DND-41 (cell line): Measurements from ENCODE around the gene CYP21A2.

ENCODE experiments used
- ATAC-seq: fragments of 200-7000 bp; cut with Tn5 transposase; 3 replicates; pipeline ENCODE4 v1.9.1; 2021; ENCODE audit warnings: low read depth; ENCODE audit not compliant: insufficient read depth
- DNase-seq: peaks from one replicate; pipeline ENCODE4 v3.0.0-alpha.2; 2020
- H2AFZ ChIP-seq: 2 replicates; pipeline ENCODE4 v1.6.0; 2012; ENCODE audit warnings: low read depth, low read length
- H3K27ac ChIP-seq: 2 replicates; pipeline ENCODE4 v1.5.1; 2012; ENCODE audit warnings: low read length, inconsistent platforms
- H3K27me3 ChIP-seq: fragments of 200-600 bp; sonication (generic); 2 replicates; pipeline ENCODE4 v1.6.0; 2012; ENCODE audit warnings: low read length, mild to moderate bottlenecking, inconsistent platforms; ENCODE audit not compliant: insufficient read depth, poor library complexity
- H3K36me3 ChIP-seq: 2 replicates; pipeline ENCODE4 v1.5.1; 2012; ENCODE audit warnings: low read length, inconsistent platforms; ENCODE audit not compliant: insufficient read depth
- H3K4me1 ChIP-seq: 2 replicates; pipeline ENCODE4 v1.5.1; 2012; ENCODE audit warnings: mild to moderate bottlenecking, low read length; ENCODE audit not compliant: insufficient read depth
- H3K4me2 ChIP-seq: 2 replicates; pipeline ENCODE4 v1.6.0; 2012; ENCODE audit warnings: mild to moderate bottlenecking, moderate library complexity, low read length, inconsistent platforms; ENCODE audit not compliant: insufficient read depth
- H3K4me3 ChIP-seq, 2 experiments: fragments of 200-600 bp in 1 of 2; shearing (Covaris generic) in 1 of 2; 2 replicates each; pipeline ENCODE4 v1.5.1; 2012 to 2016; ENCODE audit warnings: inconsistent platforms in 2 of 2, low read length in 2 of 2, mild to moderate bottlenecking in 2 of 2, low read depth in 1 of 2, moderate library complexity in 1 of 2
- H3K79me2 ChIP-seq: 2 replicates; pipeline ENCODE4 v1.6.0; 2012; ENCODE audit warnings: low read length, inconsistent platforms; ENCODE audit not compliant: insufficient read depth
- H3K9ac ChIP-seq: 2 replicates; pipeline ENCODE4 v1.6.0; 2012; ENCODE audit warnings: low read depth, mild to moderate bottlenecking, inconsistent platforms, low read length, moderate library complexity
- H3K9me3 ChIP-seq: 2 replicates; pipeline ENCODE4 v1.5.1; 2012; ENCODE audit warnings: low read length, moderate library complexity, mild to moderate bottlenecking, inconsistent platforms; ENCODE audit not compliant: insufficient read depth, severe bottlenecking
- H4K20me1 ChIP-seq: 2 replicates; pipeline ENCODE4 v1.6.0; 2012; ENCODE audit warnings: low read length; ENCODE audit not compliant: insufficient read depth
- EZH2 ChIP-seq: IDR thresholded peaks from 3 replicates; pipeline ENCODE4 v1.6.1; 2012; ENCODE audit warnings: borderline replicate concordance, low read depth, mild to moderate bottlenecking, moderate library complexity, low read length, inconsistent platforms; ENCODE audit not compliant: severe bottlenecking
- TF ChIP-seq, protein P1 (sequence below): IDR thresholded peaks from 2 replicates; pipeline ENCODE4 v1.5.1; 2012; ENCODE audit warnings: borderline replicate concordance, low read length, moderate library complexity, mild to moderate bottlenecking; ENCODE audit not compliant: poor library complexity, severe bottlenecking; ENCODE audit errors: extremely low read depth

The CYP21A2 gene

DNA sequence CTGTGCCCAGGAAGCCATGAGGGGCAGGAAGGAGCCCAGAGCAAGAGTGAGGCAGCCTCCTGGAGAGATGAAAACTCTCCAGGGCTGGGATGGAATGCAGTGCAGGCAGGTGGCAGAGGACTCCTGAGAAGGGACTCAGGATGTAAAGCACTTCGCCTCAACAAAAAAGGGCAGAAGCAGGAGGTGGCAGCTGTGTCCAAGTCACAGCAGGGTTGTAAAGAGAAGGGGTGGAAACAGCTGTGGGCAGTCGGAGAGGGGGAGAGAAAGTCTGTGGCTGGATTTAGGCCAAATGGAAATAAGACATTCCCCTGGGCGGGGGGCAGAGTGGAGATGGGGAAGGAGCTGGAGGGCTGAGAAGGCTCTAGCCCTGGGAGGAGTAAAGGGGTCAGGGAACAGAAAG, 34.9 kb downstream of the CYP21A2 start:
- Histone ChIP-seq H3K4me2 (no peak overlapping the region), H3K79me2 (no peaks in the 10 kb centered on the region), H3K27ac (no peak overlapping the region), H3K9ac (no peak overlapping the region), H3K4me3 (no peak overlapping the region), H3K4me1 (no peaks in the 10 kb centered on the region), H3K27me3 (peaks cover 12% of the 10 kb centered on the region), H4K20me1 (no peaks in the 10 kb centered on the region), H2AFZ (no peak overlapping the region), H3K9me3 (no peaks in the 10 kb centered on the region), H3K36me3 (no peaks in the 10 kb centered on the region)
- no peak for TF ChIP-seq EZH2
- TF ChIP-seq, protein P1, sequence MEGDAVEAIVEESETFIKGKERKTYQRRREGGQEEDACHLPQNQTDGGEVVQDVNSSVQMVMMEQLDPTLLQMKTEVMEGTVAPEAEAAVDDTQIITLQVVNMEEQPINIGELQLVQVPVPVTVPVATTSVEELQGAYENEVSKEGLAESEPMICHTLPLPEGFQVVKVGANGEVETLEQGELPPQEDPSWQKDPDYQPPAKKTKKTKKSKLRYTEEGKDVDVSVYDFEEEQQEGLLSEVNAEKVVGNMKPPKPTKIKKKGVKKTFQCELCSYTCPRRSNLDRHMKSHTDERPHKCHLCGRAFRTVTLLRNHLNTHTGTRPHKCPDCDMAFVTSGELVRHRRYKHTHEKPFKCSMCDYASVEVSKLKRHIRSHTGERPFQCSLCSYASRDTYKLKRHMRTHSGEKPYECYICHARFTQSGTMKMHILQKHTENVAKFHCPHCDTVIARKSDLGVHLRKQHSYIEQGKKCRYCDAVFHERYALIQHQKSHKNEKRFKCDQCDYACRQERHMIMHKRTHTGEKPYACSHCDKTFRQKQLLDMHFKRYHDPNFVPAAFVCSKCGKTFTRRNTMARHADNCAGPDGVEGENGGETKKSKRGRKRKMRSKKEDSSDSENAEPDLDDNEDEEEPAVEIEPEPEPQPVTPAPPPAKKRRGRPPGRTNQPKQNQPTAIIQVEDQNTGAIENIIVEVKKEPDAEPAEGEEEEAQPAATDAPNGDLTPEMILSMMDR = no peak
- DNase-seq (no peak), ATAC-seq (no peak)

DNA sequence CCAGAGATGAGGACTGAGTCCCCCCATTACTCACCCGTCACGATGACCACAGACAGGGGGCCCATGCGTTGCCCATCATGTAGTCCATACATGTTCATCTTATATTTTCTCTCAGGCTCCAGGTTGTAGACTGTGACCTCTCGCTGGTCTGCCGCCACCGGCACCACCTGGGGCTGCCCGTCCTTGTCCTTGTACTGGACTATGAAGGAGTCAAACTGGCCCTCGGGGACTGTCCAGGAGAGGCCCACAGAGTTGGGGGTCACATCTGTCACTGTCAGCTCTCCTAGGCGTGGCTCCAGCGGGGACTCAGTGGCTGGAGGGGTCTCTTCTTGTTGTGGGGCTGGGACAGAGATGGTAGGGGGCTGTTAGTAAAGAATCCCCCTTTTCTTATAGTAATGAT, 35.4 kb downstream of the CYP21A2 start:
- no peak for TF ChIP-seq EZH2
- TF ChIP-seq, protein P1 = no peak
- no peak overlapping the region for H3K9ac ChIP-seq

DNA sequence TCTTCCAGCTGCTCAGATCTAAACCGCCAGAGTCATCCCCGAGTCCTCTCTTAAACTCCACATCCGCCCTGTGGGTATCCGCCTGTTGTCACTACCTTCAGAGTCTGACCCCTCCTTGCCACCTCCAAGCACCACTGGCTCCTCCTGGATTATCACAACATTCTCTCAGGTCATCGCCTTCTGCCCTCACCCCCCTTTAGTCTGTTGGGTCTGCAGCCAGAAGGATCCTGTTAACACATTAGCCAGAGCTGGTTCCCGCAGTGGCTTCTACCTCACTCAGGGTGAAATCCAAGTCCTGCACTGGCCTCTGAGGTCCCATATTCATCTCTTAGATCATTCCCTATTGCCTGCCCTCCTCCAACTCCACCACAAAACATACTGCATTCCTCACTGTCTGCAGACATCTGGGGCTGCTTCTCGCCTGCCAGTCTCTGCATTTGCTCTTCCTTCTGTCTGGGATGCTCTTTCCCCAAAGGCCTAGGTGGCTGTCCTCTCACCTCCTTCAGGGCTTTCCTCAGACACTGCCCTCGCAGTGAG, 36.8 kb downstream of the CYP21A2 start:
- H3K79me2 ChIP-seq = no peaks in the 10 kb centered on the region
- no peak for TF ChIP-seq EZH2
- DNase-seq = no peak
- ATAC-seq = no peak
- no peak overlapping the region for H3K4me2 ChIP-seq
- peaks cover 16% of the 10 kb centered on the region for H3K27me3 ChIP-seq
- no peaks in the 10 kb centered on the region for H3K9me3 ChIP-seq
- no peak overlapping the region for H3K27ac ChIP-seq
- H2AFZ ChIP-seq = no peak overlapping the region
- no peak overlapping the region for H3K4me3 ChIP-seq
- no peaks in the 10 kb centered on the region for H3K36me3 ChIP-seq
- H3K4me1 ChIP-seq = no peaks in the 10 kb centered on the region
- no peak overlapping the region for H3K9ac ChIP-seq
- no peaks in the 10 kb centered on the region for H4K20me1 ChIP-seq

More for the DNA sequence above, 35.4 kb downstream of the CYP21A2 start:
- no peaks in the 10 kb centered on the region for H3K4me1 ChIP-seq
- H3K36me3 ChIP-seq = no peaks in the 10 kb centered on the region
- no peak for DNase-seq
- H3K79me2 ChIP-seq = no peaks in the 10 kb centered on the region
- no peak overlapping the region for H3K27ac ChIP-seq
- peaks cover 12% of the 10 kb centered on the region for H3K27me3 ChIP-seq
- H4K20me1 ChIP-seq = no peaks in the 10 kb centered on the region
- no peak overlapping the region for H2AFZ ChIP-seq
- no peaks in the 10 kb centered on the region for H3K9me3 ChIP-seq
- no peak overlapping the region for H3K4me2 ChIP-seq
- no peak for ATAC-seq
- no peak overlapping the region for H3K4me3 ChIP-seq

DNA sequence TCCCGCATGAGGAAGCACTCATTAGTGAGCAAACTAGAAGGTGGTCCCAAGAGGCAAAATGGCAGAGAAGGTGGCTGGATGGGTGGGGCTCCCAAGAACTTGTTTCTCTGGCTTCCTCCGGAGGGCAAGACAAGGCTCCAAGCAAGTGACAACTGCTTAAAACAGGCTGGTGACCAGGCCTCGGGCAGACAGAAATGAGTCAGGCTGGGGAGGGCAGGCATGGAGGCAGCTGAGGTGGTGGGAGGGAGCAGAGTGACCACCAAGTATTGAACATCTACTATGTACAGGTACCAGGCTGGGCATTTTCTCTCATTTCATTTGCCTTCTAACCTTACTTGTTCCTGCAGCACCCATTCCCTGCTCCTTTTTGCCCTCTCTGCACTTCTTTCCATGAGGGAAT, 37.6 kb downstream of the CYP21A2 start:
- ATAC-seq = no peak
- H4K20me1 ChIP-seq = no peaks in the 10 kb centered on the region
- H3K4me1 ChIP-seq = no peaks in the 10 kb centered on the region
- no peaks in the 10 kb centered on the region for H3K79me2 ChIP-seq
- H3K9me3 ChIP-seq = no peaks in the 10 kb centered on the region
- no peak overlapping the region for H3K4me3 ChIP-seq
- H3K9ac ChIP-seq = no peak overlapping the region
- no peak for DNase-seq
- no peak overlapping the region for H3K27ac ChIP-seq
- H2AFZ ChIP-seq = no peak overlapping the region
- no peaks in the 10 kb centered on the region for H3K36me3 ChIP-seq
- H3K27me3 ChIP-seq = peaks cover 21% of the 10 kb centered on the region
- H3K4me2 ChIP-seq = no peak overlapping the region
- TF ChIP-seq, protein P1 = no peak
- no peak for TF ChIP-seq EZH2
